Right hindlimb (tissue), 1 donor: Measurements from ENCODE around the gene GPC6.

Experiments used
- DNase-seq: peaks from one replicate; pipeline ENCODE4 v3.0.0-alpha.2; 2018

GPC6 gene

DNA sequence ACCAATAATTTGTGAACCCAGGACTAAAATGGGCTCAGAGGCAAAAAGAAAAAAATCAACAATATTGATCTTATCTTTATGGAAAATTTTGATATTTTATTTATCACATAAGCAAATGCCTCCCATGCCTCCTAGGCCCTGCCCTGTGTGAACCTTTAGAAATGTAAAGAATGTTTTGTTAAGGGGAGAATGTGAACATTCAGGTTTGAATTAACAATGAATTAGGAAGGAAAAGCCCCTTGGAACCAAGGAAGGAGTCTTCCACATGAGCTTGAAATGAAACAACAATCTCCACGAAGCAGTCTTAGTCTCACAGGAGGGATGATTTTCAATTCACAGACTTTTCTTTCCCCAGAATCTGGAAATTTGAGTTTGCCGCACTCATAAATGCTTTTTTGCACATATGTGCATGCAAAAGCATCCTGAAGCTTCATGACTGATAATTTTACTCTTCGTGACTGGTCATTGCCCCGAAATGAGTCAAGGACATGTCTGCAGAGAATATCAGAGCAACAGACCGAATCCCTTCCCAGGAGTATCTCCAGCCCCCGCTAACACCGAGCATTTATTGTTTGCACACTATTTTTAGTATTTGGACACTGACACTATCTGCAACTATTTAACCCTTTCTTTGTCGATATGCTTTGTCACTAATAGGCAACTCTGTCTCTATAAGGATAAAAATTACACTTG, 1117.7 kb downstream of the GPC6 start:
- DNase-seq, result no peak

DNA sequence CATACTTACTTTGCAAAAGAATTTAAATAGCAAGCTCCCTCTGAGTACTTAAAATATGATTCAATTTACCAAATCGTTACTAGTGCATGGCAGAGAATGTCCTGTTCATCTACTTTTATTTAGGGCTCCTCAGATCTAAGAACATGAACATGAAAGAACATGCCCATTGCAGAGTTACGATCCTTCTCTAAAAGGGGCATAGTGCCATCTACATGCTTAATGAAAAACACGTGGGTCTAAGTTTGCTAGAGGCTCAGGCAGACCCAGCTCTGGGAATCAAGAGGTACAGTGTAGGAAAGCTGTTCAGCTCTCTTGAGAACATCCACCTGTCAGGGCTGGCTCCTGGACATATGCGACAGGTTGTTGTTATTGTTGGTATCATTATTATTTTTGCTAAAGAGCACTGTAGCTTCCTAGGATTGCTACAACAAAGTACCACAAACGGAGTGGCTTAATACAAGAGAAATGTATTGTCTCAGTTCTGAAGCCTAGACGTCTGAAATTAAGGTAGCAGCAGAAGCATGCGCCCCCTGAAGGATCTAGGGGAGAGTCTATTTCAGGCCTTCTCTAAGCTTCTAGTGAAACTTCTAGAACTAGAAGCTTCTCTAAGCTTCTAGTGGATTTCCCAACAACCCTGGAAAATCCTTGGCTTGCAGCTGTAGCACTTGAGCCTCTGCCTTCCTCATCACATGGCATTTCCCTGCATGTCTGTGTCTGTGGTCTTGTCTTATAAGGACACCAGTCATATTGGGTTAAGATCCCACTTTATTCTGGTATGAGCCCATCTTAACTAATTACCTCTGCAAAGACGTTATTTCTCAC, 1119.0 kb downstream of the GPC6 start:
- no peak for DNase-seq

DNA sequence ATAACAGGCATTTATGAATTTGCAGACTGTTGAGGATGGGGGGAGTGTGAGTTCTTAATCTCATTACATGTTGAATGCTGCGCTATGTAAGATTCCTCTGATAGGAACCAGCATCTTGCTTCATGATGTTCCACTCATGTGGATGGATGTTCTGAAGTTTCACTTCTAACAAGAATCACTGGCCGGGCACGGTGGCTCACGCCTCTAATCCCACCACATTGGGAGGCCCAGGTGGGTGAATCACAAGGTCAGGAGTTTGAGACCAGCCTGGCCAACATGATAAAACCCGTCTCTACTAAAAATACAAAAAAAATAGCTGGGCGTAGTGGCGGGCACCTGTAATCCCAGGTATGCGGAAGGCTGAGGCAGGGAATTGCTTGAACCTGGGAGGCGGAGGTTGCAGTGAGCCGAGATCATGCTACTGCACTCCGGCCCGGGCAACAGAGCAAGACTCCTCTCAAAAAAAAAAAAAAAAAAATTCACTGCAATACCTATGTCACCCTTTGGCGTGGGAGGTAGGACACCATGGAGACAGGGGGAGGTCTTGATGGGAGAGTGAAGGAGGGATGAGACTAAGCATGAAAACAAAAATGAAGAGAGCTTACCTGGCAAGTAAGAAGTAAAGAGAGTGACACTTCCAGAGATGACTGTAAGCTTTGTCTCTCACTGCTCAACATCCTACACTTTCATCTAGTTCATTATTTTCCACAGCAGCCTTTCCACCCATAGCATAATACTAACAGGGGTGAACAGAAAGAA, 1119.8 kb downstream of the GPC6 start:
- DNase-seq, result no peak

DNA sequence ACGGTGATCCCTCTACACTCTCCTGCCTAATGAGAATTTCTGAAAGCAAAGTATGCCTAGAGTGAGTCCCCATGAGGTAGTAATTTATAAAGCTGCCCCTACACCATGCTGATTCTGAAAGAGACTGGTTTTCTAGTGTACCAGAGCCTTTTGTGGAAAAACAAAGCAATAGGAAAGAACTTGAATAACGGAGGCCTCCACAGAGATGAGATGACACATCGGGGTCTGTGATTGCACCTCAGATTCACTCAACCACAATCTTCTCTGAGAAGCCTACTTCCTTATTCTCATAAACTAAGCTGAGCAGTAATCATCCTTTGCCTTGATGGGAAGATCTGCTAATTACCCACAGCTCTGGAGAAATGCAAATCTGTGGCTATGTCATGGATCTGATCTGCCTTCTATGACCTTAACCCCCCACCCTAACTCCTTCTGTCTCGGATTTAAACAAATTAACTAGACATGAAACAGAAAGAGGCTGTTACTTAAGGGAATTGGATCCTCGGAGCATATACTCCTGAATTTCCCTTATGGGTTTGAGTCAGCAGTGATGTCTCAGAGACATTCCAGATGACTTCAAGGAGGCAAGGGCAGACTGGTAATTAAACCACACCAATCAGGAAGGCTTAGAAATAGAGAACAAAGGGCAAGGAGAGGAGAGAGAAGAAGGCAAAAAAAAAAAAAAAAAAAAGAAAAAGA, 1124.8 kb downstream of the GPC6 start:
- no peak for DNase-seq

DNA sequence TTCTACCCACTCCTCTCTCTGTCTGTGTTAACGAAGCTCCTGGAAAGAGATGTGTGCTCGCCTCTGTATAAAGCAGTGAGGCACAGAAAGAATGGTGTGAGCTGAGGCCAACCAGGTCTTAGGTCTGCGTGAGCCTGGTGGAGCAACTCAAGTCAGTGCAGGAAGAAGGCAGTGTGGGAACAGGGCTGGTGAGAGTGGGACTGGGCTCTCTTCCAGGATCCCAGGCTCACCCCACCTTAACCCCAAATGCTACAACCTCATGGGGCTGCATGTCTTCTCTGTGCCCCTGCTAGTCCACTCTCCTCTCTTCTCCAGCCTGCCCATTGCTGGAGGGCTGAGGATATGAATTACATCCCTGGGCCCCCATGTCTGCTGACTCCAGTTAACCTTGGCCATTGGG, 1125.5 kb downstream of the GPC6 start:
- DNase-seq, result no peak

DNA sequence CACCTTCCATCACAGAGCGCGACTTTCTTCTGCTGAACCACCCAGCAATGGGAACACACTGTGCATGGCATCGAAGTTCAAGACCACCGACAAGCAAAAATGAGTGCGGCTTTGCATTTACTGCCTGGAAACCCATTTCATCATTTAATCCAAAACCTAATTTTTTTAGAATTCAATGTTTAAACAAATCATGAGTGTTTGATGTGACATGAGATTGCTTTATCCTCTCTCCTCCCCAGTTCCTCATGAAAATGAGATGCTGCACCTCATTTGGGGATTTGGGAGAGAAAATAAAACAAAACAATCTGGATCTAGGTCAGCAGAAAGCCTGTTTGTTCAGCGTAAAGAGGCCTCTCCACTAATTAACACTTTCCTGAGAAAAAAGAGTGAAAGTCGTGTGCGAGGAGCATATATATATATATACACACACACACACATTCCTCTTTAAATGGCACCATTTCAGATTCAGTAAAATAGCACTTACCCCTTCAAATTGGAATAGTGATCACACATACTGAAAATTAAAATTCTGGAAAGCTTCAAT, 1126.6 kb downstream of the GPC6 start:
- no peak for DNase-seq

DNA sequence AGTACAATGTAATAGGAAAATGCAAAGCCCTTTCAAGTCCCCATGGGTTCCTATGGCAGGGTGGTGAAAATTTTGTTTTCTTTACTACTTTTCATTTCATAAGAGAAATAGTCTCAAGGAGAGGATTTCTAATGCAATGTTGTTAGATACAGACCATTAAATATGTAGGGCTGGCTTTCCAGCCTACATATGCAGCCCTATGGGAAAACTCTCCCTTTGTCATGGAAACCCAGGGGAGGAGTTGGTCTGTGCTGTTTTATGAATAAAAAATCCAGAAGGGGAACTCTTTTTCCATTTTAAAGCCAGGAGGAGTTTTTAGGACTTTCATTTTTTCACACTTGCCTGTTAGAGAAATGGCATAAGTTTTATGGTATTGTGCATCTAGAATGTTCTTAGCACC, 1133.3 kb downstream of the GPC6 start:
- DNase-seq, result no peak

DNA sequence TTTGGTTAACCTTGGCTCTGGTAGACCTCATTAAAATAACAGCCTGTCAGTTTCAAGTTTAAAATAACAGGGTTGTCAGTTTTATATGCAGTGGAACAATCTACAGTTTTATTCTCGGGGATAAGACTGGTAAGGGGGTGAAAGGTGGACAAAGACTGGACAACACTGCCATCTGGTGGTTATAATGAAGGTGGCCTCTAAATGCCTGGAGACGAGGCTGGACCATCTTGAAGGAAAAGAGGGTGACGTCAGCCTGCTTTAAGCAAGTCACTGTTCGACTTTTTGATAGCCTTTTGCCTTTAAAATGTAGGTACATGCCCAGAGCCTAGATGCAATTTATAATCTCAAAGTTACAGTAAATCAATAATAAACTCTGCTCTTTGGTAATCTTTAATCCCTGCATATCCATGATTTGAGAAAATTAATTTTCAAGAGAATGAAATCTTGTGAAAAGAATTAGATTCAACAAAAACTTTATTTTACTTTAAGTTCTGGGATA, 1135.9 kb downstream of the GPC6 start:
- peak; percentile 80 for DNase-seq

DNA sequence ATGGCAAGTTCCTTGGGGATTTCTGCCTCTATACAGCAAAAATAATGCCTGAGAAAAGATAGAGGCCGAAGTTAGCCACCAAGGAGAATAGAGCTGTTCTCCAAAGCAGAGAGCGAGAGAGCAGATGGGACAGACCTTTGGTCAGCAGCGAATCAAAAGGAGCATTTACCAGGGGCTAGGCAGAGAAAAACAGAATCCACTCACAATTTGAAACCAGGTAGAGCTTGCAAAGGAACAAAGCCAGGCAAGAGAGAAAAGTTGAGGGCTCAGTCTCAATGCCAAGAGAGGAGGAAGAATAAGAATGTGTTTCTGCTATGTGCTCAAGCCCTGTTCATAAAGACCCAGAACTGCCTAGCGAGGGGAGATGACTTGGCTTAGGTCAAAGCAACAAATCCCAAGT, 1140.1 kb downstream of the GPC6 start:
- no peak for DNase-seq

DNA sequence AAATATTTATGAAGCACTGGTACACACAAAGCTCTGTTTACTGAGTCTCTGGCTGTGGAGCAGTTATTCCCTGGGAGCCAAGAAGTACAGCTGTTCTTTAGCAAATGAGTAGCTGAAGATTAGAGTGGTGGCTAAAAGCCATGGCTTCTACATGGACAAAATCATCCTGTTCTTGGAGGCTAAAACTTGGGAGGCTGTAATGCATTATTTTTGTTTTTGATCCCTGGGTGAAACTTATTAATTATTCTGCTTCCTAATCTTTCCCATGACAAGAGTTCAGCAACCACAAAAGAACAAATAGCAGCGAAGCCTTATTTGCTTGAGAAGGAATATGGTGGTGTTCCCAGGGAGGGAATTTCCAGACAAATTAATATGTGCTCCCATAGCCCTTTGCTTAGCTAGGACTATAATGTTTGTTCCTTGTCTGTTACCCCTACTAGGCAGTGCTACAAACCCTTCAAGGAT, 1143.4 kb downstream of the GPC6 start:
- DNase-seq, result peak; percentile 67

DNA sequence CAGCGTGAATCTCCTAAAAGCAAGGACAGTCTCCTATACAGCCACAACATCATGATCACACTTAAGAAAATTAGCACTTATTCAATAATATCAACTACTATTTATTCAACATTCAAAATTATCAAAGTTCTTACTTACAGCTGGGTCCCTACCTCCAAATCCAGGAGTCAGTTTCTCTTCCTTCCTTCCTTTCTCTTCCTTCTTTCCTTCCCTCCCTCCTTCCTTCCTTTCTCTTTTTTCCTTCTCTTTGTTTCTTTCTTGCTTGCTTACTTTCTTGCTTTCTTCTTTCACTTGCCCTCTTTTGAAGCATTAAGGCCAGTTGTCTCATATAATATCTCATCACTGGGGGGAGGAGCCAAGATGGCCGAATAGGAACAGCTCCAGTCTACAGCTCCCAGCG, 1145.2 kb downstream of the GPC6 start:
- DNase-seq, result no peak

DNA sequence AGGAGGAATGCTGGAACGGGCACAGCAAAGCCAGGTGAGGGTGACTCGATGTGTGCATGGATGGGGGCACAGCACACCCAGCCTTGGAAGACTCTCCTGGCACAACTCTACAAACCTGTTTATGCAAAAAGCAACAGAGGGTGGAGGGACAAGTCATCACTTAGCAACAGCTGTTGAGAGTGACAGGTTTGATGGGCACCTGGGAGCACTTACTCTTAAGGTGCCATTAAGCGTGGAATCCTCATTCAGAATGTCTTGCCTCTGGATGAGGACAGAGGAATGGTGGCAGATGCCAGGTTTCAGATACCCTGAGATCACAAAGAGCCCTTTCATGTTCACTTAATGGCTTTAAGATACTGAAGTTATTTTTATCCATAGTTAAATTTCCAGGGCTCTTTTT, 1155.9 kb downstream of the GPC6 start:
- DNase-seq, result no peak

DNA sequence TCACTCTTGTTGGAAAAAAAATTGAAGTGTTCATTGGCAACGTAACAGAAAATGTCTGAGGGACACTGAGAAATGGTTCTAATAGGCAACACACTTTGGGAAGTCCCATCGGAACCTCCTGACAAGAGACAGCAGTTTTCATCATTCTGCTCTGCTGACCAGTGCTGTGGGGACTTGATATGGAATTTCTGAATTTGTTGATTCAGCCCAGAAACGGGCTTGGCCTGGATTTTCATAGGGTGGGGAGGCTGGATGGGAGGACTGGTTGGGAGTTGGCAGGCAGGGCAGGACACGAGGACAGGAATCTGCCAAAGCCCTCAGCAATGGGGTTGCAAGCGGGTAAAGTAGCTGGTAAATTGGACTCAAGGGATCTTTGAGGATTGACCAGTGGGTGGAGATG, 1156.4 kb downstream of the GPC6 start:
- DNase-seq, result no peak

DNA sequence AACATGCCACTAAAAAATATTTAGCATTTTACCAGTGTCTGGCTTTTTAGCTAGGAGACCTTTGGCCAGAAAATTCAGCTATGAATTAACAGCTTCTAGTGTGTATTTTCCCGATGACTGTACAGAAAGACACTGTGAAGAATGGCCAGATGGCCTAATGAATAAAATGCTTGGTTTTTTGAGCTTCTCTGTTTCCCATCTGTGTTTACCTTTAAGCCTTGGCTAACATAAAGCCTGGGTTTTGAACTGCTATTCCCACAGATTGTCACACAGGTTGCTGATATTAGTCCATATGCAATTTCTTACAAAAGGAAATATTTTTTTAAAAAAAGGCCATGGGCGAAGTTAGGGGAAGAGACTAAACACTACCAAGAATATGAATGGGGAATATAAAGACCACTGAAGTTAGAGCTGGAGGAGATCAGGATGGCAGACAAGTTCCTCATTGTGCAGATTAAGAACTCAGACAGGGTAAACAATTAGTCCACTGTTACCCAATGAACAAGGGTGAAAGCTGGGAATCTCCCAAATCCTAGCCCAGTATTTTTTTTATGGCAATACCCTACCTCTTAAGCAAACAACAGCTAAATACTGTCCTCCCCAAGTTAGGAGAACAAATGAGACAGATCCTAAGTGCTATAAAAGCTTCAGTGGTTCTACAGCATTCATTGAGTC, 1157.8 kb downstream of the GPC6 start:
- DNase-seq, result no peak

DNA sequence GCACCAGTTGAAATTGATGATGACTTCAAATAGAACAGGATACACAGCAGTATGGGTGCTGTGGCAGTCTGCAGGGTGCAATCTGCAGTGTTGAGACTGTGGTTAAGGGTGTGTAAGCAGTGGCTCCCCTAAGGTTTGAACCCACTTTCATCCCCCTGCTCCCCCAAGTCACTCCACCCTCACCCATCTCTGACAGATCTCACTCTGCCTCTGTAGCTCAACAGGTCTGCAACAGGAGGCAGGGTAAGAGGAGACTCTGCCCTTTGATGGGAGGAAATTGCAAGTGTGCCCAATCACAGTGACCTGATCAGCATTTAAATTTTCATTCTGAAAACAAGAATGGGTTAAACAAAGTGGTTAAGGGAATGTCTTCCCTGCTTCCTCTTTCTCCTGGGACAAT, 1160.4 kb downstream of the GPC6 start:
- DNase-seq, result no peak

DNA sequence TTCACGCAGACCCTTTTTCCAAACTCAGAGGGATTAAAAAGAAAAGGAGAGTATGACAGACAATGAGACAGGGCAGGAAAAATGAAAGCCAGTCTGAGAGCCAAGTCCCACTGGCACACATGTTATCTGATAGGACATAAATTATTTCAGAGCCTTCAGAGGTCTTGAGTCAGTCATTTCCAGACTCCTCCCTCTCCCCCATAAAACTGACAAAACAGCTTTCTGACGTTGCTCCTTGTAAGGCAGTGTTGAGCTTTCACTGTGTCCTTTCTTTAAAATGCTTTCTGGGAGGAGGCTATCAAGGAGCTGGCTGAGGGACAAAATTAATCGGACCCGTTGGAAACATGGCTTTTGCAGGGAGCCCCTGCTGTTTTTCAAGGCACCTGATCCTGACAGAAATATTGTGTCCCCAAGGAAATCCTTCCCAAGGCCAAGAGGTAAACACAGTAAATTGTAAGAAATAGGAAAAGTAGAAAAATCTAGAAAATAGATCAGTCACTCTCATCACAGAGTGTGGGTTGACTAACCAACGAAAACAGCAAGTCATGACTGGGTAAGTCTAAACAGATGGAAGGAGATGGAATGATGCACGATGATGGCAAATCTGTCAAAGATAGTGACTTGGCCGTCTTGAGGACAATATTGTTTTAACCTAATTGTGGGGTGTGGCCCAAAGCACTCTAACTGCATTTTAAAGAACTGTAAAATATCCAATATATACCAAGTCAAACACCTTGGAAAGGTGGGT, 1163.2 kb downstream of the GPC6 start:
- DNase-seq, result no peak

DNA sequence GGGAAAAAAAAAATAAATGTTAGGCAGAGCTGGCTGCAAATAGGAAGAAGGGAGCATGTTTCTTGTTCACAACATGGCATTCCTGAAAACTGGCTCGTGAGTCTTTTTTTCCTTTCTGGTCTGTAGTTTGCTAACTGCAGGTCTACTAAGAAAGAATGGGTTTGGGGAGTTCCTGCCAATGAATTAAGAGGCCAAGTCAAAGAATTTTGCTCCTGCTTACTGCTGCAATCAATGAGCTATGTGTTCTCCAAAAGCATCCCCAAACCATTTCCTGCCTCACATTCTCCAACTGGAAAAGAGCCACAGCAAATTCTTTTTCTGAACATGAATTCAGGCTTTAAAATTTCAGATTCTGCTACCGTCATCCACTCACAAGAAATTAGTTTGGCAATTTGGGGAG, 1164.3 kb downstream of the GPC6 start:
- DNase-seq, result peak; percentile 30

DNA sequence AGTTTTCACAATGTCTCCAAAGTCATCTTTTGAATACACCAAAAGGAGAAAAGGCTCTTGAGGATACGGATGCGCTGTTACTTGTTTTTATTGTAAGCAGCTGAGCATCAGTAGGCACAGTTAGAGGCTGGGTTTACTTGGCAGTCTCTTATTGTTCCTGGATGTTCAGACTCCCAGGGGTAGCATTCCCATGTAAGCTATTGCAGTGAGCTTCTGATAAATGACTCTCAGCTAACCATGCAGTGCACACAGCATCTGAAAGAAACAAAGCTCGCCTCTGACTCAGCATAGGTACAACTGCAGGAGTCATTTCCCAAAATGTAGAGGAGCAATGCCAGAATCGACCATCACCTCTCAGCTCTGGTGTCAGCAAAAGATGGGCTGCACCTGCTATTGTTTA, 1168.1 kb downstream of the GPC6 start:
- no peak for DNase-seq

DNA sequence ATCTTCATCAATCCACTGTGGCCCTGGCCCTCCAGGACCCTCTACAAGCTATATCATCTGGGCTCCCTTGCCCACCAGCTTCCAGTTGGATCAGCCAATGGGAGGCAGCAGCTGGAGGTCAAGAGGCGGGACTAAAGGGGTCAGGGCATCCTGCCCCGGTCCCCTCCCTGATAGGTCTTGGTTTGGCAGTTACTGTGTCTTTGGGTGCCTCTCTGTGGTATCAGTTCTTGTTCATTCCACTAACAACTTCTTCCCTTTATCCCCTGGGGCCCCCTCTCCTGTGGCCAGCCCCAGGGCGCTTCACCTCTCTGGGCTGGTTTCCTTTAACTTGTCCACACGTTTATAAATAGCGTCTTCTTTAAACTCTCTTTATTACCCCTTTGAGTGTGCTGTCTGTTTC, 1169.3 kb downstream of the GPC6 start:
- DNase-seq, result no peak

DNA sequence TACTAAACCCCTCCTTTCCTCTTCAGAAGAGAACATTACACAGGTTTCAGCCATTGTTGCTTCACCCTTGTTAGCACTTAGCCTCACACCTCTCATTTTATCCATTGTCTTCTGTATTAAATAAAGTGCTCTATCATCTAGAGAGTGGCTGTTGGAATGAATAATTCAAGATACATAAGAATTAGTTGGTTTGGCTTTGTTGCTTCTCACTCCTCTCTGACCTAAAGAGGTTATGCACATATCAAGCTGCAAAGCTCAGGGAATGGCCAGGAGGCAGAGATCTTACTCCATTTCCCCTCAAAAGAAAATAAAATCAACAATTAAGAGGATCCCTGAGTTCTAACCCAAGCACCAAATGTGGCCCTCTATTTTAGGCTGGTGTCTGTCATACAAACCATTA, 1173.2 kb downstream of the GPC6 start:
- DNase-seq, result no peak

DNA sequence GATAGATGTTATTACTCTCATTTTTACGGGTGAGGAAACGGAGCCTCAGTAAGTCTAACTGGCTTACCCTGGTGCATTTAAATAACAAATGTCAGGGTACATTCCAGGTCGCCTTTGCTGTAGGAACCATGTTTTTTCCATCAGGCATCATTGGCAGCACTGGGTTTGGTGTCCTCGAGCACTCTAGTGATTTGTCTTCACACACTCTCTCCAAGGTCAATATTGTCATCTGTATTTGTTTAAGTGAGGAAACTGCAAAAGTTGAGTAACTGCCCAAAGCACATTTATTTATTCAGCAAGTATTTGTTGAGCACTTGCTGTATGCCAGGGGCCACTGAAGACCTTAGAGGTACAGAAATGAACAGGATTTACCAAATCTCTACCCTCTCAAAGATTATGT, 1174.3 kb downstream of the GPC6 start:
- no peak for DNase-seq
